Activated T-cell treated with anti-CD3 and anti-CD28 coated beads for 24 hours (primary cell): Measurements from ENCODE around the gene PRKG1.
"Not testable (repeated sequence)": the region's sequence is repeated elsewhere in the genome, so short reads cannot be mapped to it uniquely, and the experiment has no call there.

Experiments
- DNase-seq: peaks from one replicate; pipeline ENCODE4 v3.0.0-alpha.2; 2020; ENCODE audit warnings: low read depth

Gene PRKG1

DNA sequence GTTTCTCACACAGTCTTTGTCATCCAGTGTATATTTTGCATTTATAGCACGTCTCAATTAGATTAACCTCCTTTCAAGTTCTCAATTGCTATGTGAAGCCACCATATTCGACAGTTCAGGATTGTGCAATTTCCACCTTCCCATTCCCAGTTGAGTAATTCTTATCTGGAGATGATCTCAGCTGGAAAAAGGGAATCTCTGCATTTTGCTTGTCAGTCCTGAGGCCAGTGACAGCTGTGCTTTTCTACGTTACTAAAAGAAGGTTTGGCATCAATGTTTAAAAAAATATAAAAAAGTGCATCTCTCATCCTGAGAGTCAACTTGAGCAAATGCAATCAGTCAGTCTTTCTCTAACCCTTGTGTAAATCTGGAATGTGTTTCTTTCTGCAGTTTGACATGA, 247.7 kb downstream of the PRKG1 start:
- no peak for DNase-seq

DNA sequence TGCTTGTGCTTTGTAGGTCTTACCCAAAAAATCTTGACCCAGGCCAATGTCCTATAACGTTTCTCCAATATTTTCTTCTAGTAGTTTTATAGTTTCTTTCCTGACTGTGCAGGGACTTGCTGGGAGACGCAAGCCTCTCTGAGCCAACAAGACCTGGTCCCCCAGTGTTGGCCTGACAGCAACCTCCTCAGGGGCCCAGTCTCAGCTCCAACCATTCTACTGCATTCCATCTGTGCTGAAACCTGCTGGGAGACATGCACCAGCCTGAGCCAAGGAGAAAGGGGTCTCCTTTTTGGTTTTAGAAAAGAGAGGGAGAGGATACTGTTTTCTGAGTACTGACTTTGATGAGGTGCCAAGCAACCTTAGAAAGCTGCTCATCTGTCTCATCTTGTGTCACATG, 251.4 kb downstream of the PRKG1 start:
- no peak for DNase-seq

DNA sequence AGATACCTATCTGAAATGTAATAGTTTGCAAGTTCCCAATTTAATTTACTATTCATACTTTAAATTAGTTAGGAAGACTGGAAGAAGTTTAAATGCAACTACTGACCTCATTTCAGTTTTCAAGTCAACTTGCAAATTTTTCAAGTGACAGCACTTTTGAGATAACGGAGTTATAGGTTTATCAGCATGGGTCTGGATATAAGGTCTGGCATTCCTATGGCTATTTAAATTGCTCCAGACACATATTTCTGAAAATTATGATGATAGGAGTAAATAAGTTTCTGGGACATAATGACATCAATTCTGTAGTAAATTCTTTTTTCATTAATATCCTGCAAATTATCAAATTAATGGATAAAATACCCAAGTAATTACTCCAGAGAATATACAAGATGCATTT, 251.9 kb downstream of the PRKG1 start:
- no peak for DNase-seq

DNA sequence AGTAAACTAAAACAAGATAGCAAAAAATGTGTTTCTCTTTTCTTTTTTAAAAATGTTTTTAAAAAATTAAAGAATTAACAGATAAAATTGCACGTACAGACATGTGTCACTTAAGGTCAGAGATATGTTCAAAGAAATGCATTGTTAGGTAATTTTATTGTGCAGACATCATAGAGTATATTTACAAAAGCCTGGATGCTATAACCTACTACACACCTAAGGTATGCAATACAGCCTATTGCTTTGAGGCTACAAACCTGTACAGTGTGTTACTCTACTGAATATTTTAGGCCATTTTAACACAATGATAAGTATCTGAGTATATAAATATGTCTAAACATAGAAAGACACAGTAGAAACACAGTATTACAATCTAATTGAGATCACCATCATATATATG, 253.1 kb downstream of the PRKG1 start:
- no peak for DNase-seq

DNA sequence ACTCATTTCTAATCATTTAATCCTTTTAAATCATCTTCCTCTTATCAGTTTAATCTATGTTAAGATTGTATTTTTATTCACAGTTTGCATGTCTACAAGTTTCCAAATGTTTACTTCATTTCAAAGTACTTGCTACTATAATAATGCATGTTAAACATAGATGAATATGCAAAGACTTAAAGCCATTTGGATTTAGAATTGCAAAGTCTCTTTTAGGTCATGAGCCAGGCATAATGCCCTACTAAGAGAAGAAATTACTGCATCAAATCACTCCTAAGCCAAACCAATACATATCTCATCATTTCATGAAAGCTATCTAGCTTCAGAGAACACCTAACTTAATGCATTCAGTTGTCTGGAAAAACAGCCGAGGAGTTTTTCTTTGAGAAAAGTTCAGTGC, 266.1 kb downstream of the PRKG1 start:
- no peak for DNase-seq

DNA sequence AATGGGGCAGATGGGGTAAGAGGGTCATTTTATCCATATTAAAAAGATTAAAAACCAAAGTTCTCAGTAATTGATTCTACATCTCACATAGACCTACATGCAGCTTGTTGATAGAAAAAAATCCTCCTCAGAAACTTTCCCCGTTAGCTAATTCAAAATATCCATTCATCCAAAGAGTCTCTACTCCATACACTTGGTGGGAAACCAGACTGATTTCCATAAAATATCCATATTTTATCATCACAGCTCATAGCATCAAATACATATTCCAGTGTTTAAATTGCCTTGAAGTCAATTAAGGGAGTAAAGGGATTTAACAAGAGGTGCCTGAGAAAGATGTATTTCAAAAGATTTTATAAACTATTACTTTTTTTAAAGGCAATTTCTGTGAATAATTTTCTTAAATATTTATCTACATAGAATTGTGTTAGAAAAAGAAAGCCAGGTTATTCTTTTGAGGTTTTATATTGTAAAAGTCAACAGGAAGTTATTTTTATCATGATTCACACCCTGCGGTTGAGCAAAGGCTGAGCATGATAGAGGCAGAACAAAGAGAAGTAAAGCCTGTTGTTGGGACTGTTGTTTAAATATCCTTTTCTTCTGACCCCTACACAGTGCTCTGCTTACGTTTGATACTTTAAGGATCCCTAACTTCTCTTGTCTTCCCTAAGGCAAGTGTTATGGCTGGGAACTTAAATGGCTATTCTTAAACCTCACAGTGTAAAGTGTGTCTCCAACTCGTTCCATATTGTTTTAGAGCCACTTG, 266.7 kb downstream of the PRKG1 start:
- DNase-seq, result no peak

DNA sequence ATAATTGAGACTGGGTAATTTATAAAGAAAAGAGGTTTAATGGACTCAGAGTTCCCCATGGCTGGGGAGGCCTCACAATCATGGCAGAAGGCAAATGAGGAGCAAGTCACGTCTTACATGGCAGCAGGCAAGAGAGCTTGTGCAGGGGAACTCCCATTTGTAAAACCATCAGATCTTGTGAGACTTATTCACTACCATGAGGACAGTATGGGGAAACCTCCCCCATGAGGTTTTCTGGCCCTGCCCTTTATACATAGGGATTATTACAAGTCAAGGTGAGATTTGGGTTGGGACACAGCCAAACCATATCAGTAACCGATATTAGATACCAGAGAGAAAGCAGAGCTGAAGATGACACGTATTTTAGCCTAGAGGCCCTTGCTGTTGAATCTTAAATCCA, 267.5 kb downstream of the PRKG1 start:
- not testable (repeated sequence) for DNase-seq

DNA sequence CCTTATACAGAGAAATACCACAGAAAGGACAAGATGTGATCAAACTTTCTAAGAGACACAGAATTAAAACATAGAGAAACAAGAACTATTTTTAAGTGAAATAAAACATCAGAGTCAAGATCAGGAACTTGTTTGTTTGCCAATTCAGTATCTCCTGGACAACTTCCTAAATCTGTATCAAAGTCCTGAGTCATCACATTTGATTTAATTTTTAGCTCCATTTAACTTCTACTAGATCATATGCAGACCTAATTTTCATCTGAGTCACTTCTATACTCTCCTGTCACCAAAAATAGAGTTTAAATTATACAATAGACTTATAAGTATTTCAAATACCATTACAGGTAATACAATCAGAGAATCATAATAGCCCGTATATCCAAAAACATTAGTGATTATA, 268.1 kb downstream of the PRKG1 start:
- DNase-seq, result no peak

DNA sequence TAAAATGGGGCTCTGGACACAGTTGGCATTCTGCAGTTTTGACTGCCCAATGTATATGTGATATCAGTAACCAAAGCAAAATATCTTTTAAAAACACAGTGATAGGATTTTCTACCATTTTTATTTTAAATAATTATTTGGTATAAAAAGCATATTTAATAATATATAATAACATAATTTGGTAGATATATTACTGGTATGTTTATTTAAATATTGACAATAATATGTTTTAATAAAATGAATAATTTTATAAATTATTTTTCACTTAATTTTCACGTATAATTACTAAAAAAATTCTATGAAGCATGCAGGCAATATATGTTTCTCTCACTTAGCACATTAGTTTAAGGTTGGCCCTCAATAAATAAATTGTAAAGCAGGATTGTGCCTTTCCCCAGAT, 269.1 kb downstream of the PRKG1 start:
- no peak for DNase-seq

DNA sequence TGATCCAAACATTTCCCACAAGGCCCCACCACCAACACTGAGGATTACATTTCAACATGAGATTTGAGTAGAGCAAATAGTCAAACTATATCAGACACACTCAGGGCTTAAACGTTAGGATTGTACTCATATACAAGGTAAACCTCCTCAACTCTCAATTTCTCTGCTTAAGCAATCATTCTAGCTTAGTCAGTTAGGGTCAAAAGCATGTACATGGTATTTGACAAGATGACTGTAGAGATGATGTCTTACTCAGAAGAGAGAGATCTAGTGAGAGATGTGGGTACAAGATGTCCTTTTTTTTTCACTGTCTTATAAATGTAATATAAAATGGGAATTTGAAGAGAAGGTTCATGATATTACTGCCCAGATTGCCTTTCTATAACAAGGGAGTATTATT, 270.1 kb downstream of the PRKG1 start:
- no peak for DNase-seq

DNA sequence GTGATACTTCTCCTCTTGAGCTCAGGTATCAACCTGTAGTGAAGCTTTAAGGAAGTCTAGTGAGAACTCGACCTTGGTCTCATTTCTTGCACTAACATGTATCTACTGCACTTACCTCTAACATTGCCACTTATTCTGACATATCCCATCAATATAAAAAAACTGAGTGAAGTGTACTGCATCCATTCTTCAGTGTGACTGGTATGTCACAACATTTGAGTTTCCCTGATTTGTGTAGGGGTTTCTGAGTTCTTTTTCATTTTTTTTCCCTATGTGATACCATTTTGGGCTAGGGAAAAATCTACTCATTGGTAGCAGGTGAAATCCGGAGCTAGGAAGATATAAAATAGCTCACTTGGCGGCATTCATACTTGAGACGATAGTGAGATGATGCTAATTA, 274.3 kb downstream of the PRKG1 start:
- no peak for DNase-seq

DNA sequence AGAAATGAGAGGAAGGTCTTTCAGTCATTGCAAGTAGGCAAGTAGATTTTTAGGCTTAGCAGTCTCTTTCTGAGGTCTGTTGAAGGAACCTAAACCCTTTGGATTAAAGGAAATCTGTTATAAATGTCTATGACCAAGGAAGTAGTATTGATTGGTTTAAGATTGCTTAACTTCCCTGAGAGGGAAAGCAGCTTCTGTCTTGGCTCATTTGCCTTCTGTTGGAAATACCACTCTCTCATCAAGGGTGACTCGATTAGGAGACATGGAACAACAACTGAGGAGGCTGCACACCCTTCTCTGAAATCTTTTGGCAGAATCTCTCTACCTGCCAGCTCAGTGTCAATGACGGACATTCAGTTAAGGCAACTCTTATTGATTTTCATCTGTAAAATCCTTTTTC, 282.9 kb downstream of the PRKG1 start:
- DNase-seq, result no peak

DNA sequence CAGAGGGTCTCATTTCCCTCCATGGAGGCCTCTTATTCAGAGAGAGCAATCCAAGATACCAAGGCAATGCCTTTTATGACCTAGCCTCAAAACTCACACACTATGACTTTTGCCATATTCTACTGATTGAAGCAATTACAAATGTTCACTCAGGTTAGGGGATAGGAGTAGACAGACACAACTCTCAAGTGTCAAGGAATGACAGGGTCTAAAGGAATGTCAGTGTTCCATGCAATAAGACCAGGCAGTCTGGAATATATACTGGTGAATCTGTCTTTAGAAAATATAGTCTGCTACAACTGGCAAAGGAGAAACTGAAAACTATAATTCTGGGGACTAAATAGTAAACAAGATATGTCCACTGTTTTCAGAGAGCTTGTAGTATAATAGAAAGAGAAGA, 283.9 kb downstream of the PRKG1 start:
- DNase-seq, result no peak

DNA sequence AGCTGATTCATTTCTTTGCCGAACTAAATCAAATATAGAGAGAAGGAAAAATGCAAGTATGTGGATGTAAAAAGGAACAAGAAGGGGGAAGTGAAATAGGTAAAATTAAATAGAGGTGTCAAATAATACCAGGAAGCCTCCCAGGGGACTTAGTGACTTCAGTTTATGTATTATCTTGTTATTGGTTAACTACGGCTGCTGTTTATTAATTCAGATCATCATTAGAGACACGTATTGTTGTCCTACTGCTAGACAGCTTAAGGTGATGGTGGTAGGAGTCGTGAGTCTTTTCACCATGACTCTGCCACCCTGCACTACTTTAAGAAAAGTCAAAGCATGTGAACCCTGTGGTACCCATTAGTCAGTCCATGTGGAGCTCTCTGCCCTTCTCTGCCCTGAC, 289.1 kb downstream of the PRKG1 start:
- no peak for DNase-seq

DNA sequence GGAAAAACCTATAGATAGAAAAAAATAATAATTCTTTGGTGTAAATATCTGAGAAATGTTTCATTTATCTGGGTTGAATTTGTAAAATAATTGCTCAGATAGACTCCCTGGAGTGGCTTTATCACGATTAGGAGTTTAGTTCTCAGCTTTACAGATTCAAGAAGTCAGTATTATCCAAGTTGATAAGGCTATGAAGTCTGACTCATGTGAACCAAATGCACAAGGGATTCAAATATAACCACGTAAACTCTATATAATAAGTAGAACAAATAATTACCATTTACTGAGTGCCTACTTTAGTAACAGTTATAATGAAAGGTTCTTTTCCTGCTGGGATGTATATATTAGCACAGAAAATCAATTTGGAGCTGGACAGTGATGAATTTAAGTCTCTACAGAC, 290.4 kb downstream of the PRKG1 start:
- DNase-seq, result no peak

DNA sequence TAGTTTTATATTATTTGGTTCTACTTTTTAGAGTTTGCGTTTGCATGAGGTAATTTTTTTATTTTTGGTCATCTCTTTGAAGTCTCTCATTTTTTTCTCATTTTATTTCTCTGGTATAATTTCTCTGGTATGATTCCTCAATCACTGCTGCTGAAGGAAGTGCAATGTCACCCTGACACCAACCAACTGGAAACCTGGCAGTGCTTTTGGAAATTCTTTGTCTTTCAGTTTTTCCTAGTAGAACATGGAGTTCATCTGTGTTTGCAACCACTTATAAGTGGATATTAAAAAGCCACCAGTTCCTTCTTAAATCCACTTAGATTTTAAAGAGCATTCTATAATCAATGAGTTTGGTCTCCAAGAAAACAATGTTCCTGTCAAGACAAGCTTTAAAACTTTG, 291.8 kb downstream of the PRKG1 start:
- DNase-seq, result no peak

DNA sequence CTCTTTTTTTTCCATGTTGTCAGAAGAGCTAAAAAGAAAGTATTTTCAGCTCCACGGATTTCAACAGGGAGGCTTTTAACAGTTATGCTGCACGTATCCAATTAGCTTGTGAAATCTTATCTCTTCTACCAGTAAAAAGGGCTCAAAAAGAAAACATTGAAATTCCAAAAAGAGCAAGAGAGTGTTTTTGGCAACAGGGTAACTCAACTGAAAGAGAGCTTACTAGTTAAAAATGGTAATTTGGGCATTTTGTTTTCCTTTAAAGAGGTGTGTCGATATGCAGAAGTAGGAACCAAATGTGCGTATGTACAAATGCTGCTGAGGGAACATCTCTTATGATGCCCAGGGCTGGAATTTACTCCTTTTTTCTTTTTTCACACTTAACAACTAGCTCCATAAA, 292.8 kb downstream of the PRKG1 start:
- no peak for DNase-seq

DNA sequence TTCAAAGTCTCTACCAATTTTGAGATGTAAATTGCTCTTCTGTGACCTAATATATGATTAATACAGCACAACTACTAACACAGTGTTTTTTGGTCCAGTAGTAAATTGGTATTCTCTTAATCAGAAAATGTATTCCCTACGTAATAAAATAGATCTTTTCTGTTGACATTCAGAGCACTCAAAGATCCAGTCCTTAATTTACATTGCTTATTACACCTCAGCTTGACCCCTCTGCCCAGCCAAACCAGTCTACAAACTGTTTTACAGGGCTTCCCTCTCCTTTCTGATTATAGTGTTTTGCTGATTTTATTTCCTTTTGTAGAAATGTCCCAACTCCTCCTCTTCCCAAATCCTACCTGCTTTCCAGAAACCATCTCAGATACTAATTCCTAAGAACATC, 293.4 kb downstream of the PRKG1 start:
- DNase-seq, result no peak

DNA sequence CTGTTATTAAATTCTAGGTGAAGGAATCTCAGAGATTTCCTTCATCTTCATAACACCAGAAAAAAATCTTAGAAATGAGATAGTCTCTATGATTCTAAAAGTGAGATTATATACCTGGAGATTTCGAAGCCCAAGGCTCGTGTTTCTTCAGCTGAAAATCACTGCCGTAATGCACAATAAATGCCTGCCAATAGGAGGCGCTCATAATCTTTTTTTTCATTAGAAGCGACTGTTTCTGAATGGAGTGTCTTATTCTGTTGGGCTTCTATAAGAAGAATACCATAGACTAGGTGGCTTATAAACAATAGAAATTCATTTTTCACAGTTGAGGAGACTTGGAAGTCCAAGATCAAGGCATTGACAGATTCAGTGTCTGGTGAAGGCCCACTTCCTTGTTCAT, 294.7 kb downstream of the PRKG1 start:
- DNase-seq, result no peak

DNA sequence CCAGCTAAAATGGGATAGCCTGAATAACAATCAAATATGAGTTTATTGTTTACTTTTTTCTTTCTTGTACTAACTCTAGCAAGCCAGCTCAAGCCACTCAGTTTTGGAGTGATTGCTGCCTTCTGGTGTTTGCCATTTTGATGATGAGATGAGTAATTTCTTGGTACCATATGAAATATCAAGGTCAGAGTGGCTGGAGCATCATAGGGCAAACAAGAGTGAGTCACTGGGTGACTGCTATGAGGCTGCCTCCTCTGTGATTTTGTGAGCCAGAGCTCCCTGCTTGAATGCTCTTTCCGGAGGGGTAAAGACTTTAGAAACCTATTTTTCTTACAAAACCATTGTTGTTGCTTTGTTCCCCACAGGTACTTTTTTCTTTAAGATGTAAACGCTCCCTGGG, 295.6 kb downstream of the PRKG1 start:
- DNase-seq, result no peak

DNA sequence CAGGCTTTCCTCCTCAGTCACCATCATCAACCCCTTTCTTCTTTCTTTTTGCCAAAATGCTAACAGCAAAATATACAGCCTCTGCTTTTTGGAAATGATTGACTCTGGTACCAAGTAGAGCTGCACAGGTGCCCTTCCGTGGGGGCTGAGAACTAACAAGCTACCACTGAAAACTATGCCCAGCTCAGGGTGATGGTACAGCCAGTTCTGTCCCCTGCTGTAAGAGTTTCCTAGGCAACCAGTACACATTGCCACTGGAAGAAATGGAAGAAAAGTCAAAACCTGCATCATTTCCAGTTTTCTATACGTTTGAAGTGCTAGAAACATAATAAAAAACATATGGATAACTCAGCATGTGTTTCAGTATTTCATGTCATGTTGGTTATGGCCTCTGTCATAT, 297.5 kb downstream of the PRKG1 start:
- DNase-seq, result no peak

DNA sequence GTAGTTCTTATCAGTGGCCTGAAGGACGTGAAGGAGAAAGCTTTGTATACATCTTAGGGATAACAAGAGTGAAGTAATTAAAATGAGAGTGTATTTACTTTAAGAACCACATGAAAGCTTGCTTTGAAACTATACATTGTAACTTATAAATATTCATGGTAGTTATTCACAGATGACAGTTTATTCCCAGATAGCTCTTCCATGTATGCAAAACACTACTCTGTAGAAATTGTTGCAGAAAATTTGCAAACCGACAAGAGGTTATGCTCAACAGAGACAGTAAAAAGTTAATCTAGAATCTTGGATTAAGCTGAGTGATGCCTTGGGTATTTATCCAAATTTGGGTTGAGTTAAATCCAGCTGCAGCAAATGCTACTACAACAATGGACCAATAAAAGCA, 301.5 kb downstream of the PRKG1 start:
- no peak for DNase-seq

DNA sequence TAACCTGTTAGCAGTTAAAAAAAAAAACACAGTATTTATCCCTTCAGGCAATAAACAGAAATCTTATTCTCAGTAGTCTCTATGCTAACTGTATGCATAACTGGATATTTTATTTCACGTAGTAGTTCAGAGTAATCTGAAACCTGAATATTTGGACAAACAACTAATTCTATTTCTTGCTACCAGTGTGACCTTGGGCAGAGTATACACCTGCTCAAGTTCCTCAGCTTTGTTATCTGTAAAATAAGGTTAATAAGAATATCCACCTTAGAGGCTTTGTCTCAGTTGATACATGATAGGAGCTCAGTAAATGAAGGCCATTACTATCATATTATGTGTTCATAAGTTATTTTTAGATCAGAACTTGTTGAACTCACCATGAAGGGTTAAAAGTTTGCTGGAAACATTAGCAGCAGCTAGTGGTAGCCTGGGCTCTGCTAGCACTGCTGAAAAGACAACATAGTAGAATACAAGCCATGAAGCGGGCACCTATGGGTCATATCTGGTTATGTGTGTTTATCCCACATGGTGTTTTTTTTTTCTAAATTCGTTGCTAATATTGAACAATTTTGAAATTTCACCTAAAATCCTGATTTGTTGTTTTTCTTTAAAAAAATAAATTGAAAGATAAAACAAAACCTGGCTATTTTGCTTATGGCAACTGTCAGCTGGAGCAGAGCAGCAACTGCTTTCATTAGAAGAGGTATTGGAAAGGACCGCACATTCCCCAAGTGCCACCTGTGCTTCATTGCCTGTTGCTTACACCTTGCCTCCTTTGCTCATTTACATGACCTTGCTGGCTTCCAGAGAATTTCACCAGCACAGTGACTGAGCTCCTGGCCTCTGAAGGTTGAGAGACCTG, 303.0 kb downstream of the PRKG1 start:
- DNase-seq, result no peak
